Measurements from ENCODE around the gene AOPEP.

The AOPEP gene

DNA sequence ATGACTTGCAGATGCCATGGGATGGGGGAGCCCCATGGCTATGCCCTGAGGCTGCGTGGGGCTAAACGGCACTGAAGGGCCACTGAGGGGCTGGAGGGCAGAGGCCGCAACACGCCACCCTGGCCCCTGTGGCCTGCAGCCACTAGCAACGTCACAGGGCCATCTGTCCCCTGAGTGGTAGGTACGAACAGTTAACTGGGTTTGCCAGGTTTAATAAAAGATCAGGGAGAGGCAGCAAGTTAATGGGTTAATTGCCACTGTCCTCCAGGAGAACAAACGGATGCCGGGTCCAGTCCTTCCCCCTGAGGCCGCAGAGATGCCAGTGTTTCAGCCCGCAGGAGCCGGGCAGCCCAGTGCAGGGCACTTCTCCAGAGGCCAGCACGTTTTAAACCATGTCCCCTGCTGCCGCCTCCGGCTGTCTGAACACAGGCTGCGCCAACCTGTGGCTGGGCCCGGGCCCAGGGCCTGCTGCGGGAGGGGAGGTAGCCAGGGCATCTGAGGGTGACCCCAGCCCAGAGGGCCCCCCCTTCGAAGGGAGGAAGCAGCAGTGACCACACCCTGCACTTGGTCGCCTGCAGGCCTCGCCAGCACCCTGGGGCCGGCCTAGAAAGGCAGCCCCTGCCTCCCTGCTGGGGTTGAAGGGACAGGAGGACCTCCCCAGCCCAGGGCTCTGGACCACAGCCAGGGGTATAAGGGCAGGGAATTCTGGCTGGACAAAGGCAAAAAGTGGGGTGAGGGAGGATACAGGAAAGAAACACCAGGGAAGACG is 363.7 kb downstream of the AOPEP start:
- DNase-seq, result no peak

DNA sequence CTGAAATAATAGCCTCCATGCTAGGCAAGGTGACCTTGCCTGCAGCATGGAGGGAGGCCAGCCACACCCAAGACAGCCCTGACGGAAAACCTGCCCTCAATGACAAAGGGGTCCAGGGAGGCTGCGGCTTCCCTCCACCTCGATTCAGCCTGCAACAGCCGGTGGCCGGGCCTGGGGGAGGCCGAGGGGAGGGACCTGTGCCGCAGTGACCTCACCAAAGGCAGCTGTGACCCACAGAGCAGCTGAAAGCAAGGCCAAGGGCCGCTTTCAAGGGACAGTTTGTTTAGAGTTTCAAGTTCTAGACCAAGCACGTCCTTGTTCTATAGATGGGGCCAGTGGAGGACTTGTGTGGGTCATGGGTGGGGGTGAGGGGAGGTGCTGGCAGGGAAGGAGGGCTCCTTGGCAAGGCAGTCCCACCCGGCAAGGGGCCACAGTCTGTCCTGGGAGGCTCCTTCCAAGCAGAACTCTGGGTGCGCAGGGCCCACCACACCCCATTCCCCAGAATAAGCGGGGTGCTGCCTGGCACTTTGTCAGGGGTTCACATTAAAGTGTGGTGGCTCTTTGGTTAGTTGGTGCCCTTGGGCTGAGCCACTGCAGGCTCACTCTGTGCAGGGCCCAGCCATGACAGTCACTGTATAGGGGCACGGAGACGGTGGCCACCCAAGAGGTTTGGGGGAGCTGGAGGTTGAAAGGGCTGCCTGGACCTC is 364.5 kb downstream of the AOPEP start:
- DNase-seq, result no peak

GRCh38 chr9:95091601-95092261 is 365.2 kb downstream of the AOPEP start:
- peak; percentile 64 for DNase-seq

- DNase-seq, result peak; percentile 92
These were observed 366.0 kb downstream of the AOPEP start for GRCh38 chr9:95092262-95093072.

GRCh38 chr9:95093586-95093985 is 367.1 kb downstream of the AOPEP start:
- no peak for DNase-seq

DNA sequence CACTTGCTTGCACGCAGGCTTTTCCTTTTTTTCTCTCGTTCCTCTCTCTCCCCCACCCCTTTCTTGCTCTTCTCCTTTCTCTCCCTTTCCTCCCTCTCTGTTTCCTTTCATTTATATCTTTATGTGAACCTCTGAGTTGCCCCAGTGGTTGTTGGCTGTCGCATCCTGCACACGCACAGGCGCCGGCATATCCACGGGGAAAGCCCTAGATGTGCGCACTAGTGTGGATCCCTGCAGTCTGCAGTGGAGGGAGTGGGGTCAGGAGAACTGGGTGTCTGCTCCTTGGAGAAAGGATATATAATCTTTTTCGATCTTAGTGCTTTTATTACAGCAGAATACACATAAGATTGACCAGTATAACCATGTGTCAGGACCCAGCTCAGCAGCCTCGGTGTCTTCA is 367.5 kb downstream of the AOPEP start:
- no peak for DNase-seq

DNA sequence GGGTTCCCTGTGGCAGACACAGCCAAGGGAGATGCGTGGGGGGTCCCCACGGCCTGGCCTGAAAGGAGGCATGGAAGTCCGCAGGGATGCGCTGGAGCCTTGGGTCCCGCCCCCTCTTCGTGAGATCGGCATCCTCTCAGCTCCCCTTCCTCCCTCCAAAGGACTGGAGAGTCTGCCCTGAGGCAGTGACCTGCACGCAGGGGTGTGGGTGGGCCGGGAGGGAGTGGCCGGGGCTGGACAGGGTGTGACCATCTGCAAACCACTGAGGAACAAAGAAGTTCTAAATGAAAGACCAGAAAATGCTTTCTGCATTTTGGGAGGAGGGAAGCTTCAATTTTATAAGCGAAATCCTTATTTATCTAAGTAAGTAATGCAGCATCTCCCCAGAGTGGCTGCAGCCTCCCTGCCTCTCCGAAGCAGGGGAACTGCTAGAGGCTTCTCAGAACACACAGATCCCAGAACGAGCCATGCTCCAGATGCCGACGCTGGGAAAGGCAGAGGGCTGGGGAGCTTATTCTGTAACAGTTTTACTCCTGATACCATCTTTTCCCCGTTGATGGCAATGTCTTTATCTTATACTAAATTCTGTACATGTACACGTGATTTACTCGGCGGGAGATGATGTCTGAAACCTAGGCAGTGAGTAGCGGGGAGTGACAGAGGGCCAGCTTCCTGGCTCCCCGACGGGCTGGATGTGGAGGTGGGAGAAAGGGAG is 369.3 kb downstream of the AOPEP start:
- DNase-seq, result no peak

DNA sequence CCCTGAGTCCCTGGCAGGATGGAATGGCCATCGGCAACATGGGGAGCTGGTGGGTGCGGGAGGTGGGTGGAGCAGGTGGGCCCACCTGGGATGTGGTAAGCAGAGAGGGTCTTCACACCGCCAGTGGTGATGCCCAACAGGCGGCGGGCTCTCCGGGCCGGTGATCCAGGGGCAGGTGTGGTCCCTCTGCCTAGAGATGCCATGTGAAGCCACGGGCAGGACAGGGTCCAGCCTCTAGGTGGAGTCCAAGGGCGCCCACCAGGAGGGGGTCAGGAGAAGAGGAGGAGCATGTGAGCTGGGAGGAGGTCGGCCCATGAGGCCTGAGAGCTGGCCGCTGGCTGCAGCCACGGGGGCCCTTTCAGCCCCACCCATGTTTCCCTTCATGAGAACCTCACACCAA is 369.9 kb downstream of the AOPEP start:
- no peak for DNase-seq

DNA sequence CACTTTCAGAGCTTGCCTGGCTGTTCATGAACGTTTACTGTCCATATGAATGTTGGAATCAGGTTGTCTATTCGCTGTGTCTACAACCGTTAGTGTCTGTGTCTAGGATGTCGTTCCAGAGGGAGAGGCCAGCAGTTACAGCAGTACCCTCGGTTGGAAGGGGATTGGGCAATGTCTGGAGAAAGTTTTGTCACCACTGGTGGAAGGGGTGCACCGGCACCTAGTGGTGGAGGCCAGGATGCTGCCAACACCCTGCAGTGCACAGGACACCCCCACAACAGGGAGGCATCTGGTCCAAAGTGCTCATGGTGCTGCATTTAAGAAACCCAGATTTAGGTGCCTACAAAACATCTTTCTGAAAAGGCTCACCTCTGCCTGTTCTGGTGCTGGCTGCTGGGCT is 370.3 kb downstream of the AOPEP start:
- no peak for DNase-seq

DNA sequence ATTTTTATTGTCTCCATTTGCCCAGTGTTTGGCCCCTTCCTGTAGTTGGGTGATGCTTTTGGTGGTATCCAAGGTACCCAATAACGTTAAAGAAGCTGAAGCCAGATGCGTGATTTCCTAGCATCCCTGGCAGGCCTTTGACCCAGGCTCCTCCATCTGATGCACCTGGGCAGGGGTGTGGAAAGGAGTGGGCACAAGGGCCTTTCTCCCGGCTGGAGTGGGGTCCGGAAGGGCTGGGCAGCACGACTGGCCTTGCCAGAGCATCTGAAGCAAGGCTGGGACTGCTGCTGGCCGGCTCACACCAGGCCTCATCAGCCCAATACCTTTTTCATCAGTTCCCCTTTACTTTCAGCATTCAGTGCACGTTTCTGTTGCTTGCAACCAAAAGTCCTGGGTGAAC is 370.8 kb downstream of the AOPEP start:
- no peak for DNase-seq

DNA sequence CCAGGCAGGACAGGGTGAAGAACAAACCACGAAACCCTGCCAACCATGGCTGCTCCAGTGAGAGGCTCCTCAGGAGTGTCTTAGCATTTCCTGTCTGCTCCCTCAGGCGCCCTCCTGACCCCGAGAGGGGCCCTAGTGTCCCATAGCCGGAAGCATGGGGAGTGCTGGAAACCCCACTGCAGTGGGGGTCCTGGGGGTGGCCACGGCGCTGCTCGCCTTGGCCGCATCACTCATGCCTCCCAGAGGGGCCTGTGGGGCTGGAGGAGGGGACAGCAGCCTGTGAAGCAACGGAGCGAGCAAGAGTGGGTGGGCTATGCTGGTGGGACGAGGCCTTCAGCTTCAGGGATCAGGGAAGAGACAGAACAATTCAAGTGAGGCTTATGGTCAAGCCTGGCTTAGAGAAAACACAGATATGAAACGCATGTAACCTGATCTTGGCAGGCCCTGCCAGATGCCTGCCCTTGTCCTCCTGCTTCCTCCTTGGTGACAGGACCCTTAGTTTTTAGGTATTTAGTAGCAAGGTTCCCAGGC is 372.0 kb downstream of the AOPEP start:
- DNase-seq, result no peak

GRCh38 chr9:95099321-95100070 is 373.0 kb downstream of the AOPEP start:
- DNase-seq, result no peak

DNA sequence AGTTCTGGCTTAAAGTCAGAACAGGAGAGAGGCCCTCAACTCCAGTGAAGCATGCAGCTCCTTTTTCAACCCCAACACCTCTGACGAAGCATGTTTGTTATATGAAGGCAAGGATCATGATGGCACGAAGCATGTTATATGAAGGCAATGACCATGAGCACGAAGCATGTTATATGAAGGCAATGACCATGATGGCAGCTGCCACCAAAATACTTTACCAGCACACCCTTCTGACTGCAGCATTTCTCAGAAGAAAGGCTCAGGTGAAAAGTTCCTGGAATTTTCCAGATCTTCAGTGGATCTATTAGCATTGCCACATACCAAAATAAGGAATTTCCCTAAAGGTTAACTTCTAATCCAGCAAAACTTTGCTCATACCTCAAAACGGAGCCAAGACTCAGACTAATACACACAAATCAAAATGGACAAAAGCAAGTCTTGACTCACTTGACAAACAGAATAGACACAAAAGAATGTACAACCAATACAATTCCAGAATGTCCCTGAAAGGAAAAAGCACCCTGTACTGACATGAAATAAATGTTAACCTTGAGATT is 373.6 kb downstream of the AOPEP start:
- peak; percentile 58 for DNase-seq

GRCh38 chr9:95101326-95101725 is 374.8 kb downstream of the AOPEP start:
- DNase-seq, result no peak

GRCh38 chr9:95102001-95102433 is 375.5 kb downstream of the AOPEP start:
- DNase-seq, result no peak

GRCh38 chr9:95102572-95102971 is 376.1 kb downstream of the AOPEP start:
- DNase-seq, result no peak

DNA sequence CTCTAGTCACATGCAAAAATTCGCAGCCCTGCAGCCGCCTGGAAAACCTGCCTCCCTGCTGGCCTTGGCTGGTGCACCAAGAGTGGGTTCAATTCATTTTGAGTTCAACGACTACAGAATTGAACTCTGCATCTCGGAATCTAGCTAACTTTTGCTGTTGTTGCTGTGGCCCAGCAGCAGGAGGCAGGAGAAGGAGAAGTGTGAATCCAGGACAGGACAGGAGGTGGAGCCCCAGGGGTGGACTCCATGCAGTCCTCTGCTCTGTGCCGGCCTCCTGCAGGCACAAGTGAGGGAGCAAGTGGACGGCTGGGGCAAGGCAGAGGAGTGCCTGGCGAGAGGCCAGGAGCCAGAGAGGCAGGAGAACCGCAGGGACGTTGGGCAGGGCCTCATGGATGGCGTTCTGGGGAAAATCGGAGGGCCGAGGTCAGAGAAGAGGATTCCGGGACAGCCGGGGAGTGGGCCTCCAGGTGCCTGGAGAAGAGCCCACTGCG is 376.8 kb downstream of the AOPEP start:
- DNase-seq, result no peak

DNA sequence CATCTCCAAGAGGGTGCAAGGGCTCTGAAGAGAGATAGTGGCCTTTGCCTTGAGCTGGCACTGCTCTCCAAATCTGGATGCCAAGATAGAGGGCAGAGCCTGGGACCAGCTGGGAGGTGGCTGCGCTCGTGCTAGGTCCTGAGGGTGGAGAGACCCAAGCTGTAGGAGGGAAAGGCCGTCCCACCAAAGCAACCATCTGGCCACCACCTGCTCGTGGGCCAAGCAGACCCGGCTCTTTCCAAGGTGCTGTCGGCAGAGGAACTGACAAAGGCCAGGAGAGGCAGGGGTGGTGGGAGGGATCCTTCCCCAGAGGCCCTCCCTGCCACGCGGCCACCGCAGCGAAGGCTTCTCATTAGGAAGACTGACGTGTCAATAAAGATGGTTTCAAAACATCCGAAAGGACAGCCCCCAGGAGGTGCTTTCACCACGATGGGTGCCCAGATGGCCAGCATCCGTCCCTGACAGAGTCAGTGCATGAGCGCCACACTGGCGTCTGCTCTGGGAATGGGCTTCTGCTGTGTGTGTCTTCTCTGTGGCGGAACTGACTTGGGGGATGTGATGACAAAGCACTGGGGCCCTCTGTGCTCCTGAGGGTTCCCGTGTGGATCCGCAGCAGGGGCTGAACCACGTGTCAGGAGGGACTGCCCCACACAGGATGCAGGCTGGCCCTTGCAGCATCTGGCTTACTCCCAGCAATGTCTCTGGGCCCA is 377.5 kb downstream of the AOPEP start:
- peak; percentile 27 for DNase-seq

- no peak for DNase-seq
These were observed 378.1 kb downstream of the AOPEP start for GRCh38 chr9:95104581-95104960.

GRCh38 chr9:95104980-95105379 is 378.5 kb downstream of the AOPEP start:
- no peak for DNase-seq
